Smooth muscle cell (in vitro differentiated cells): ENCODE data around the gene PPP4R3A. TPM values are rescaled to one million over a fixed set of nuclear protein-coding genes. Genes with fewer than 3 reads are reported as not detected.
"Not testable (repeated sequence)": the region's sequence is repeated elsewhere in the genome, so short reads cannot be mapped to it uniquely, and the experiment has no call there.

Source experiments
- DNase-seq: peaks from one replicate; lab custom pipeline; 2025; ENCODE audit not compliant: unreplicated experiment; lab: John Stamatoyannopoulos, UW
- H2AFZ ChIP-seq: fragments of 200-600 bp; sonication (generic); 2 replicates; pipeline ENCODE4 v1.6.0; 2016; ENCODE audit warnings: antibody characterized with exemption, low read depth, mild to moderate bottlenecking
- H3F3A ChIP-seq: fragments of 200-600 bp; sonication (generic); 2 replicates; pipeline ENCODE4 v1.6.0; 2017; ENCODE audit warnings: antibody characterized with exemption, low read depth
- H3K27ac ChIP-seq: fragments of 200-600 bp; sonication (generic); 2 replicates; pipeline ENCODE4 v1.5.1; 2016; ENCODE audit warnings: low read depth, mild to moderate bottlenecking
- H3K27me3 ChIP-seq: fragments of 200-600 bp; sonication (generic); 2 replicates; pipeline ENCODE4 v1.6.1; 2016; ENCODE audit warnings: low read depth, mild to moderate bottlenecking
- H3K36me3 ChIP-seq: fragments of 200-600 bp; sonication (generic); 2 replicates; pipeline ENCODE4 v1.5.1; 2016; ENCODE audit warnings: low read depth
- H3K4me1 ChIP-seq: fragments of 200-600 bp; sonication (generic); 2 replicates; pipeline ENCODE4 v1.5.1; 2016; ENCODE audit warnings: low read depth
- H3K4me2 ChIP-seq: fragments of 200-600 bp; sonication (generic); 2 replicates; pipeline ENCODE4 v1.6.0; 2016; ENCODE audit warnings: mild to moderate bottlenecking
- H3K4me3 ChIP-seq: fragments of 200-600 bp; sonication (generic); 2 replicates; pipeline ENCODE4 v1.5.1; 2016; ENCODE audit warnings: mild to moderate bottlenecking
- H3K79me2 ChIP-seq: fragments of 200-600 bp; sonication (generic); 2 replicates; pipeline ENCODE4 v1.6.0; 2016; ENCODE audit warnings: low read depth, mild to moderate bottlenecking
- H3K9ac ChIP-seq: fragments of 200-600 bp; sonication (generic); 2 replicates; pipeline ENCODE4 v1.6.0; 2016; ENCODE audit warnings: low read depth
- H3K9me3 ChIP-seq: fragments of 200-600 bp; sonication (generic); replicated peaks from 2 replicates; pipeline ENCODE4 v1.5.1; 2016; ENCODE audit warnings: low read depth
- H4K20me1 ChIP-seq: fragments of 200-600 bp; sonication (generic); 2 replicates; pipeline ENCODE4 v1.6.0; 2016; ENCODE audit warnings: low read depth
- CTCF ChIP-seq: fragments of 200-600 bp; sonication (generic); IDR thresholded peaks from 2 replicates; pipeline ENCODE4 v1.5.1; 2017; ENCODE audit warnings: borderline replicate concordance, mild to moderate bottlenecking, antibody characterized with exemption; ENCODE audit not compliant: insufficient read depth, poor library complexity, severe bottlenecking
- WGBS: methylation state at CpG from one replicate; pipeline ENCODE4 v1.1.7; 2016; ENCODE audit warnings: low lambda C conversion rate; 5-methylcytosine and 5-hydroxymethylcytosine counted together
- polyA plus RNA-seq: library from polyadenylated mRNA; unstranded; fragments of >200 nt; fragmentation: Nextera tagmentation; extraction: Ambion mirVana; gene quantifications from 2 replicates; pipeline ENCODE4 v1.2.1, GENCODE V29; 2016
- total RNA-seq: library from RNA; depleted of rRNA; stranded (reverse); fragments of >200 nt; gene quantifications from 2 replicates; pipeline ENCODE4 v1.2.3, GENCODE V29; 2014

The PPP4R3A gene
- total and polyA plus RNA-seq, 2 experiments from 2014 or later: 35.3 to 62.7 TPM

GRCh38 chr14:91429385-91429784 is 80.7 kb downstream of the PPP4R3A start:
- no peaks in the 10 kb centered on the region for H3F3A ChIP-seq
- 94% methylated on average over 3 of the region's 3 CpGs for WGBS

GRCh38 chr14:91428931-91429330 is 81.2 kb downstream of the PPP4R3A start:
- H3K4me3 ChIP-seq, H4K20me1 ChIP-seq, H3F3A ChIP-seq, H2AFZ ChIP-seq, H3K9ac ChIP-seq, H3K4me2 ChIP-seq, H3K79me2 ChIP-seq, H3K9me3 ChIP-seq, H3K27ac ChIP-seq, H3K36me3 ChIP-seq, H3K27me3 ChIP-seq, H3K4me1 ChIP-seq, DNase-seq: not testable (repeated sequence)
- WGBS: 92% methylated on average over 1 of the region's 1 CpG

More at GRCh38 chr14:91429385-91429784, 80.7 kb downstream of the PPP4R3A start:
- Histone ChIP-seq H3K36me3 (no peaks in the 10 kb centered on the region), H3K4me2 (no peak overlapping the region), H2AFZ (no peak overlapping the region), H3K9ac (no peak overlapping the region), H4K20me1 (no peaks in the 10 kb centered on the region), H3K27ac (no peak overlapping the region), H3K9me3 (no peaks in the 10 kb centered on the region), H3K4me3 (no peak overlapping the region), H3K27me3 (no peaks in the 10 kb centered on the region), H3K4me1 (no peaks in the 10 kb centered on the region), H3K79me2 (no peaks in the 10 kb centered on the region)
- TF ChIP-seq CTCF: no peak
- DNase-seq: no peak

DNA sequence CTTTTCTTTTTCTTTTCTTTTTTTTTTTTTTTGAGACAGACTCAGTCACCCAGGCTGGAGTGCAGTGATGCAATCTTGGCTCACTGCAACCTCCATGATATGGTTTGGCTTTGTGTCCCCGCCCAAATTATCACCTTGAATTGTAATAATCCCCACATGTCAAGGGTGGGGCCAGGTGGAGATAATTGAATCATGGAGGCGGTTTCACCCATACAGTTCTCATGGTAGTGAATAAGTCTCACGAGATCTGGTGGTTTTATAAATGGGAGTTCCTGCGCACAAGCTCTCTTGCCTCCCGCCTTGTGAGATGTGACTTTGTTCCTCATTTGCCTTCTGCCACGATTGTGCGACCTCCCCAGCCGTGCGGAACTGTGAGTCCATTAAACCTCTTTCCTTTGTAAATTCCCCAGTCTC is 84.6 kb downstream of the PPP4R3A start:
- H4K20me1 ChIP-seq, H3K9ac ChIP-seq, DNase-seq, H3K4me3 ChIP-seq, H3K4me1 ChIP-seq, H3K36me3 ChIP-seq, H2AFZ ChIP-seq, H3K79me2 ChIP-seq, H3F3A ChIP-seq, H3K9me3 ChIP-seq, H3K4me2 ChIP-seq, H3K27ac ChIP-seq, H3K27me3 ChIP-seq: not testable (repeated sequence)
- 90% methylated on average over 9 of the region's 9 CpGs for WGBS

- Histone ChIP-seq H3K27ac (no peak overlapping the region), H3F3A (no peaks in the 10 kb centered on the region), H3K36me3 (no peaks in the 10 kb centered on the region), H4K20me1 (no peaks in the 10 kb centered on the region), H3K79me2 (no peaks in the 10 kb centered on the region), H3K9me3 (no peaks in the 10 kb centered on the region), H3K4me1 (no peaks in the 10 kb centered on the region), H3K4me2 (no peak overlapping the region), H3K9ac (no peak overlapping the region), H3K4me3 (no peak overlapping the region), H3K27me3 (no peaks in the 10 kb centered on the region), H2AFZ (no peak overlapping the region)
- WGBS: 93% methylated on average over 9 of the region's 9 CpGs
- TF ChIP-seq CTCF: no peak
- no peak for DNase-seq
These were observed 85.1 kb downstream of the PPP4R3A start for GRCh38 chr14:91424813-91425530.

- 73% methylated on average over 2 of the region's 2 CpGs for WGBS
These were observed 89.4 kb downstream of the PPP4R3A start for GRCh38 chr14:91420686-91421085.

More at GRCh38 chr14:91420686-91421085, 89.4 kb downstream of the PPP4R3A start:
- TF ChIP-seq CTCF: no peak
- no peaks in the 10 kb centered on the region for H3K9me3 ChIP-seq
- H3K36me3 ChIP-seq: no peaks in the 10 kb centered on the region
- H3F3A ChIP-seq: peaks cover 5% of the 10 kb centered on the region
- H3K4me3 ChIP-seq: no peak overlapping the region
- no peak overlapping the region for H3K27ac ChIP-seq
- no peak overlapping the region for H3K9ac ChIP-seq
- peaks cover 36% of the 10 kb centered on the region for H3K27me3 ChIP-seq
- no peak overlapping the region for H3K4me2 ChIP-seq
- H2AFZ ChIP-seq: no peak overlapping the region
- no peaks in the 10 kb centered on the region for H3K4me1 ChIP-seq
- no peaks in the 10 kb centered on the region for H4K20me1 ChIP-seq
- no peak for DNase-seq
- H3K79me2 ChIP-seq: no peaks in the 10 kb centered on the region
